HG03571 (cell line): ENCODE measurements around the gene CUBN.
"Not testable (repeated sequence)": the region's sequence is repeated elsewhere in the genome, so short reads cannot be mapped to it uniquely, and the experiment has no call there.

Source experiments
- ATAC-seq: cut with Tn5 transposase; IDR thresholded peaks from one replicate; pipeline ENCODE4 v1.9.1; 2021; ENCODE audit not compliant: unreplicated experiment

The CUBN gene

DNA sequence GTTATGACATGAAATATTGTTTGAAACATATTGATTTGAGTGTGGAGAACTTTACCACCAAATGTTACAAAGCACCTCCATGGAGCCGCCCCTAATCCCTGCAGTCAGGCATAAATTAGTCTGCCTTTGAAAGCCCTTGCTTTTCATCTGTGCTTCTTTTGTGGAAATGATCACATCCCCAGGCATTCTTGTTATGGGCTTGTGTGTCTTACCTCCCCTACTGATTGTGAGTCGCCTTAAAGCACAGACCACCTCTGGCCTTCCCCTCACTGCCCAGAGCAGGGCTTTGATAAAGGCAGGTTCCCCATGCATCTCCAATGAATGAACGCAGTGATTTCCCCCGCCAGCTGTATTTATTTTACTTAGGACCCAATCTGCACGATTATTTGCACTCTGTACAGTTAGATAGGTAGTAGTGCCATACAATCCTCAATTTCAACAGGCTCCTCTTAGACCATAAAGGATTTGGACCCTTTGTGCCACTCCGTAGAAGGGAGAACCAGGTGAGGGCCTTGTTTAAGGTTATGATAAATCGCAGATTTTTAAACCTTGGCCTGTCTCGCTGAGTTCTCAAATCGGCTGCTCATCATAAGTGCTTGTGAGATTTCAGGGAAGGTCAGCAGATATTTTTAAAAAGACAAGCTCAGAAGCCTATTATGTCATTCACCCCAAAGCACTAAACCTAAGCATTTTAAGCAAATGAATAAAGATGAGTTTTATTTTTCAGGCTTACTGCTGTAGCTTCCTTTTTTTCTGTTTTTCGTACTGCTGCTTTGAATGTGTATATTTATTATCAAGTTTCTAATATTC, 107.8 kb downstream of the CUBN start:
- ATAC-seq = no peak

DNA sequence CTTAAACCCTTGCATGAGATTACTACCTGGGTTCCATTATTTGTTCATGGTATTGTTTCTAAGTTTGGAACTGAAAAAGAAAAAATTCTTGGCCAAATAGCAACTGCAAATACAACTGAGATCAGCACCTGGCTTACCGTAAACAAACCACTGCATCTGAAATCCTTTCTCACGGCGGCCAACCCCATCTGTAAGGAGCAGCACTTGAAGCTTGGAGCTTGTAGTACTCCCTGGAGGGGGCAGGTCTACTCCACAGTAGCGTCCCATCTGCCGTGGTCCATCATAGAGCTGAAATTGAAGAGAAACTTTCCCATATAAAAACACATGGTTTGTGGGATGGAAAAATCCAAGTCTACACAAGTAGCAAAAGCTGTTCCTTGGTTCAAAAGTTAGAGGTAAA, 109.9 kb downstream of the CUBN start:
- ATAC-seq = no peak

DNA sequence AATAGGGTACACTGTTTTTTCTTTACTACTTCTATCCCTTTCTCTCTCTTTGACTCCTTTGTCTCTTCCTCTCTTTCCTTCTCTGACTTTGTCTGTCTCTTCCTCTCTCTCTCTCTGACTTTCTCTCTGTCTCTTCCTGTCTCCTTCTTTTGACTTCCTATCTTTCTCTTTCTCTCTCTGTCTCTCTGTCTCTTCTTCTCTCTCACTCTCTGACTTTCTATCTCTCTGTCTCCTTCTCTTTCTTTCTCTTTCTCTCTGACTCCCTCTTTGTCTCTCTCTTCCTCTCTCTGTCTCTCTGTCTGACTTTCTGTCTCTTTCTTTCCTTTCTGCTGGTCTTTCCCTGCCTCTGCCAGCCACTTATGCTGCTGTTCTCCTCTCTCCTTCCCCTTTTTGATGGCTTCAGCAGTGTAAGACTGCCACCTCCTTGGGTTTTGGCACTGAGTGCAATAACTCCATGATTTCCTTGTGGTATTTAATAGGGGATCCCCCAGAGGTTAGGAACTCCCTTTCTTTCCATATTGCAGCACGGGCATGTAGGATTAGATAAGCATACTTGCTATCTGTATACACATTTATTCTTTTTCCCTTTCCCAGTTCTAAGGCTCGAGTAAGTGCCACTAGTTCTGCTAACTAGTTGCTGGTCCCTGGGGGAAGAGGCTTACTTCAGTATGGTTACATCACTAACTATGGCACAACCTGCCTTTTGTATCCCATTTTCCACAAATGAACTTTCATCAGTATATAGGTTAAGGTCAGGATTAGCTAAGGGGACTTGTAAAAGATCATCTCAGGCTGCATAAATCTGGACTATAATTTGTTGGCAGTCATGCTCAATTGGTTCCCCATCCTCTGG, 116.3 kb downstream of the CUBN start:
- not testable (repeated sequence) for ATAC-seq

DNA sequence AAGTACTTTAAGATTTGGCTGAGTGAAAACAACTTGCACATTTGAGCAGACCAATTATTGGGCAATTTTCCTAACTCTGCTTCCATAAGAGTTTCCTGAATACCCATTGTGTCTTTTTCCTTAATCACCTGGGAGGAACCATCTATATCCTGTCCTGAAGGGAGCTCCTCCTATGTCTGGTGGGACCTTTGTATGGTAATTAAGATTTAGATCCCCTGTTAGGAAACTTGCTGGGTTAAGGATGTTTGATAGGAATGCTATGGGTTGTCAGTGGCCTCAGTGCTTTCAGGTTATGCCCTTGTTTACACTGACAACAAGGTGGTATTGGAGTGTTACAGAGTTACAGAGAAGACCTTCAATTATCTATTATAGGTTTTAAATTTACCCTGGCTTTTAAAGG, 116.9 kb downstream of the CUBN start:
- not testable (repeated sequence) for ATAC-seq

DNA sequence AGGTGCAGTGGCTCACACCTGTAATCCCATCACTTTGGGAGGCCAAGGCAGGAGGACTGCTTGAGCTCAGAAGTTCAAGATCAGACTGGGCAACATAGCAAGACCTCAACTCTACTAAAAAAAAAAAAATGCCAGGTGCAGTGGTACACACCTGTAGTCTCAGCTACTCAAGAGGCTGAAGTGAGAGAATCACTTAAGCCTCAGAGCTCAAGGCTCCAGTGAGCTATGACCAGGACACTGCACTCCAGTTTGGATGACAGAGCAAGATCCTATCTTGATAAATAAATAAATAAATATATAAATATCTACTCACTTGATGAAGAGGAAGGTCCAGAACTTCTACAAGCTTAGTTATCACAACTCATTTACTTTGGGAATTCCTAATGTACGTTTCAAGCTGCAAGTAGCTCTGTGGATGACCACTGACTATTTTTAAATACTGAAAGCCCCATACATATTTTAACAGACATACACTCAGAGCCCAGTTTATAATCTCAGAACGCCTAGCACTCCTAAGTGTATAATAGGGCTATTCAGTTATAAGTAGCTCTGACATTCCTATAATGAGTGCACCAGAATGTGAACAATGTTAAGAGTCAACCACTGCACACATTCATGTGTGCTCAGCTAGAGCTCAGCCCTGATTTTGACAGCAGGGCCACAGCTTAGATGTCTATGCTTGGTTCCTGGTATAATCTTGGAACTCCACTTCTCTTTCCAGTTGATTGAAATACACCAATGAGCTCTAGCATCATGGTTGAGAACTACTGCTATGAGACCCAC, 119.1 kb downstream of the CUBN start:
- no peak for ATAC-seq

DNA sequence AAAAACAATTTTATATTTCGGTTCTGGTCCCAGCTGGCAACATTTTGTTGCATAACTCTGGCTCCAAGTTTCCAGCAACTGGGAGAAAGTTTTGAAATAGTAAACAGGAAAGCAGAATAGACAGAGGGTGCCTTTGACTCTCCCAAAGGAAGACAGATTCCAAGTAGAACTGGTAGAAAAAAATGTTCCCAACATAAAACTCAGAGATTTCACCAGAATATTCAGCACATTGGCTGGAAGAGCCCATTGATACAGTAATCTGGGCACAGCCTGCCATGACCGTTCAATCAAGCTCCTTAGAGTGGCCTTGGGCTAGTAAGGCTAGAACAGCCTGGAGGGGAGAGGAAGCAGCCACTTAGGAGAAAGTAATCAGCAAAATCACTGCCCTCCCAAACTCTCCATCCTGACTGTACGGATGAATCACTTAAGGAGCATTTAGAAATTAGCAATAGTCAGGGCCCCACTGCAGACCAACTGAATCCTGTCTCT, 120.4 kb downstream of the CUBN start:
- no peak for ATAC-seq

DNA sequence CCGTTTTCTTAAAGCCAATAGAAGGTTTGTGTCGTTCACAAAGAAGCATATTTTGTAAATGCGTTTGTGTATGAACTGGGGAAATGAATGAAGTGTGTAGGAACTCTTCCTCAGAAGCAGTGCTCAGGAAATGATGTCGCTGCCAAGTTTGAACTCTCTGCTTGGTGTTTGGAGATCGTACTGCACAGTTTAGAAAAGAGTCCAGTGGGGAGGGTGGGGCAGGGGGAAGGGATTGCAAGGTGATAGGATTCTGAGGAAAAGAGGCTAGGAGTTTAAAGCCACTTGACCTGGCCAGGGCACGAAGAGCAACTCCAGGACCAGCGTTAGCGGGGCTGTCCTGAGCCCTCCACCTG, 122.2 kb downstream of the CUBN start:
- ATAC-seq = no peak

DNA sequence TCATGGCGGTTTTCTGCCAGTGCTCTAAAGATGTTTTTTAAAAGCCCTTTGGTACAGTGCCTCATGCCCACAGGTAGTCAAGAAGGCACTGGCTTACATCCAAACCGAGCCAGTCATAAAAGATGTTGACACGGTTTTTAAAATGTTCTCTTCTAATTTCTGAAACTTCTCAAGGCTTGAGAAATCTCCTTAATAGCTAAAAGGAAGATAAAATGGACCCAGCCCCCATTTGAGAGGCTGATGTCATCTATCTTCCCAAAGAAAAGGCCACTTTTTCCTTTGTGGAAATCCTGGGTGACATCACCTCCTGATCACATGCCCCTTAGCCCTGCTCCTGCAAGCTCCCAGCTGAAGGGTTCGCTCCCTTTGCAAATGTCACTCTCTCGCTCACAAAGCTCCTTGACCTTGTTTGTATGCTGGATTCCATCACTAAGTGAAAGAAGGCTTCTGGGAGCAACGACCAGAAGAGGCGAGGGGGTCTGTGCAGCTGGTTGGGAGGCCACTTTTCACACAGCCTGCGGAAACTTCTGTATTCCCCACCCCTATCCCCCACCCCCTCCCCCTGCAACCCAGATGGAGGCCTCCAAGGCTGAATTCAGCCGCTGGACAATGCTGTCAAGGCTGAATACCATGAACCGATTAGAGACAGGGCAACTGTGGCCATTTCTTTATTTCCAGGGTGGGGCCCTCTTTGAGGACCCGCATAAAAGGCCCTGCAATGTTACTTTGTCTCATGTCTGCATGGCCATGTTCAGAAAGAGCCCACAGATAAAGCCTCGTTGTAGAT, 122.8 kb downstream of the CUBN start:
- no peak for ATAC-seq

DNA sequence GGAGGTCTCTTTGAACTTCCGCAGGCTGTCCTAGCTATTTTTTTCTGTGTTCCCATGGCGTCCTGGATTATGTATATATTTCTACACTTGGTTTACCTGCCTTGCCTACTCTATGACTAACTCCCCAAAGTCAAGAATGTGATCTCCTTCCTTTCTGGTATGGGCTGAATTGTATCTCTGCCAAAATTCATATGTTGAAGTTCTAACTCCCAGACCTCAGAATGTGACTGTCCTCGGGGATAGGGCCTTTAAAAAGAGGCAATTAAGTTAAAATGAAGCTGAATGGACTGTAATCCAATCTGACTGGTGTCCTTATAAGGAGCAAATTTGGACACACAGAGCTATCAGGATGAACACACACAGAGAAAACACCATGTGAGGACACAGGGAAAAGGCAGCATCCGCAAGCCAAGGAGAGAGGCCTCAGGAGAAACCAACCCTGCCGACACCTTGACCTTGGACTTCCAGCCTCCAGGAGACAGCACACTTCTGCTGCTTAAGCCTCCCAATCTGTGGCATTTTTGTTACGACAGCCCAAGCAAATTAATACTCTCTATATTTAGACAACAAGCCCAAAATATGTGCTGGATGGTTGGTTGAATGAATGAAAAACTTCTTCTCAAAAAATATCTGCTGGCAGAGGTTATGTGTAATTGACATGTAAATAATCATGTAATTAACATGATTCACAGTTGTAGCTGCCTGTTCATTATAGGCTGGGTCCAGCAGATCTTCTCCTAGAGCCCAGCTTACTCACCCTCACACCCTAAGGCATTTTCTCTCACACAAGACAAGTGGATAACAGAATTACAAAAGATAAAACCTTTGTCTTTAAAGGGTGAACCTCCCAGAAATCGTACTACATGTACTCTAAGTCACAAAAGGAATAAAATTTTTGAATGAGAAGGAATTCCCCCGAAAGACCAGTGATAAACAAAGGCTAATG, 123.7 kb downstream of the CUBN start:
- no peak for ATAC-seq

DNA sequence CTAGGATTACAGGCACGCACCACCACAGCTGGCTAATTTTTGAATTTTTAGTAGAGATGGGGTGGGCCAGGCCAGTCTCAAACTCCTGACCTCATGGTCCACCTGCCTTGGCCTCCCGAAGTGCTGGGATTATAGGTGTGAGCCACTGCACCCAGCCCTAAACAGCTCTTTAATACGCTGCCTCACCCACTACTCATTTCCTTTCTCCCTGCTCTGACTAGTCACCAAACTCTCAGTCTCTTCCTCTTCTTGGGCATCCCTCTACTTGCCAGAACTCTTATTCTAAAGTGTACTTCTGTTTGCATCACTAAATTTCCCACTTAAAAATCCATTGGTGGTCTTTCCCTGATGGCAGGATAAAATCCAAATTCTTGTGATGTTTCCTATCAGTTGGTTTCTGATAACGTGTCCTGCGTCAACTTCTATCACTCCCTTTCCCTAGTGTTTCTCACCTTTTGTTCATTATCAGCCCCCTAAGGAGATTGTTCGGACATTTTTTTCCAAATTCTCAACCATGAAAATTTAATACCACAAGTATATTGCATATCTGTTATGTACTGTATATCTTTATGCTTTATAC, 124.7 kb downstream of the CUBN start:
- no peak for ATAC-seq

DNA sequence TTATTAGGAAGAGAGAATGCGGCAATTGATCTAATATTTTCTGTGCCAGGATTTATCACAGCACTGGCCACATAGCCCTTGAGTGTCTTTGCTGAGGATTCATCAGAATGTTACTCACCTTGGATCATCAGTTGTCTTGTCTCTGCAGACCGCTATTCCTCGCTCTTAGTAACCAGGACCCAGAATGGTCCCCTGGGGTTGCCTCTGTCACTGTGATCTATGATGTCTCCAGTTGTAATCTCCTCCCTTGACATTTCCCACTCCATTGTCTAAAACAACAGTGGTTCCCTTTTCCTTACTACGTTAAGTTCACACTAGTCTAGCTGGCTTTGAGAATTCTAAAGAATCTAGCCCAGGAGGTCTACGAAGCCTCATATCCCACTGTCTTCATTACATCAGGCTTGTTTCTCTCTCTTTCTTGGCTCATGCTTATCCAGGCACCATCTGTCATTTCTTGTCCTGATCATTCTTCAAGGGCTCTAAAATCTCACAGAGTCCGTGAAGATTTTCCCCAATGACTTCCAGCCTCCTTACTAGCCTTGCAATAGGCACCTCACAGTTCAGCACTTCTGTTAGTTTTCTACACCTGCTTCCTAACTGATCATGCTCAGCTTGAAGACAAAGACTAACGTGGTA, 125.8 kb downstream of the CUBN start:
- no peak for ATAC-seq

DNA sequence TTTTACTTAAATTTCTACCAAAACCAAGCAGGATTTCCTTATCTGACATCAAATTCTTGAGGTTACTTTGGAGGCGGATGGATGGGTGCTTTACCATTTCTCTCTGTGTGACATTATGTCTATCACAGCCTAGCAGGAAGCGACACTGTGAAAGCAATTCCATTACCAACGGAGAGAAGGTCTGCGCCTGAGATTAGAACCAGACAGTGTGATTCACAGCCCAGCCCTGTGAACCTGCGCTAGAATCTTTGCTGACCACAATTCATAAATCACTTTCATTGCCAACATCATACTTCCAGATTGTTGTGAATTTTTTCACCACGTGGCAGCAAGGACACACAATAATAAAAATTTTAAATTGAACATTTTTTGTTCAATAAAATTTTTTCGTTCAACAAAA, 126.5 kb downstream of the CUBN start:
- no peak for ATAC-seq

DNA sequence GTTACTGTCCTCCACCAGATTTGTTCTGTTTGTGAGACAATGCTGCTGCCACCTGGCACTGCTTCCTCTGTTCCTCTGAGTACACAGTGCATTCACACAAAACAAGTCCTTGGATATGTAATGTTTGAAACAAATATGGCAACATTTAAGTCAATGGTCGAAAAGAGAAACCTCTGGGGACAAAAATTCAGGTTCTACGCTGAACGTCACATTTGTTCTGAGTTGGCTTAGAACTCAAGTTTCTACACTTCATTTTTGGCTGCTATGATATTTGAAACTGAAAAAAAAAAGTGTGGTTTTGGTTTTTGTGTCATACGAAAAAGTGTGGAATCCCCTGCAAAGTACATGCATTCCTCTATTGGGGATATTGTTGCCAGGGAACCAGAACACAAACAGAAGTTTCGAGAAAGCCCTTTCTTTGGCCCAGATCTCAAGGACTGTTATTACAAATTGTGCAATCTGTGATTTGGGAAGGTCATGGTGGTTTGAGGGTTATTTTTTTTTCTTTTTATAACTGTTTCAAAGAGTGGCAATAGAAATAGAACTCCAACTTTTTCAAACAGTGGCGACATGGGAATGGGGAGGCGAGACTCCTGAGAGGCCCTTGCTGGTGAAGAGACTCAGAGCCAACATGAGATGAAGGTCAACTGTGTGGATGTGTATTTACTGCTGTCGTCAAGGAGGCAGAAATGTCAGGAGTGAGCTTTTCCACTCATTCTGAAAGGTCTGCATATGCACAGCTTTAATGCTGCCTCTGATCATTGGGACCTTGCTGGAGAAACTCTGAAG, 127.5 kb downstream of the CUBN start:
- ATAC-seq = peak; percentile 64

DNA sequence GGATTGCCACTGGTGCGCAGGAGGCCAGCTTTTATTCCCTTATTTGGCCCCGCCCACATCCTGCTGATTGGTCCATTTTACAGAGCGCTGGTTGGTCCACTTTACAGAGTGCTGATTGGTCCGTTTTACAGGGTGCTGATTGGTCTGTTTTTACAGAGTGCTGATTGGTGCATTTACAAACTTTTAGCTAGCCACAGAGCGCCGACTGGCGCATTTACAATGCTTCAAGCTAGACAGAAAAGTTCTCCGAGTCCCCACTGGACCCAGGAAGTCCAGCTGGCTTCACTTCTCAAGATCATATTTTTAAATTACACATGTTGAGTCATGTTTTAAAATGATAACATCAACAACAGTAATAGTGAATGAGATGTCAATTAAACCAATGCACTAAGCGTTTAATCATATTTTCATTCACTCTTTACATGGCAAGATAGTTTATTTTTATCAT, 128.3 kb downstream of the CUBN start:
- no peak for ATAC-seq

DNA sequence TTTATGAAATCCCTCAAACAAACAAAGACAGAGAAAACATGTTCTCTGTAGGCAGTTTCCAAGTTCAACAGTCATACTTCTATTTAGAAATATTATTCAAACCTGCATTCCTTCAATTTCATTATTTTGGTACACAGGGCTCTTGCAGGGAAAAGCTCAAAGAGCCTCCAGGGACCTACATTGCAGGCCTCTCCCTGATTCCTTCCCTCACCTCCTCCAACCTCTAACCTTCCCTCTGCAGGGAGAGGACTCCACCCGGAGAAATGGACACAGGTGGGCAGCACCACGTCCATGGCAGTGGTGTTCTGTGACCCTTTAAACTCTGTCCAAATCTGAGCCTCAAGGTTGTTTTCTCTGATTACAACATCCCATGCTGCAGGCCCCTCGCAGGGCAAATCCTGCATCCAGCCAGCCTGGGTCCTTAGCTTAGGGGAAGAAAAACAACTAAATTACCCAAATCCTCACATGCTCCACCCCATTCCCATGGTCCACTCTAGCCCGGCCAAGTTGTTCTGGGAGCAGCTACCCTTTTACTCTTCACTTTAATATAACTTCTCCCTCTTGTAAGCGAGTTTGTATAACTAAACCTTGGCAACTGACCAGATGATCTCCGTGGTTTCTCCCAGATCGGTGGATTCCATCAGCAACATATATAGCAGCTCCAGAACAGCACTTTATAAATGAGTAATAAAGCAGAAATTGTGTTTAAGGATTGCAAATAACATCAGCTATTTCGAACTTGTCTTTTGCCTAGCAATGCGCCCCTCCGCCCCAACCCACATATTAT, 129.8 kb downstream of the CUBN start:
- ATAC-seq = no peak

DNA sequence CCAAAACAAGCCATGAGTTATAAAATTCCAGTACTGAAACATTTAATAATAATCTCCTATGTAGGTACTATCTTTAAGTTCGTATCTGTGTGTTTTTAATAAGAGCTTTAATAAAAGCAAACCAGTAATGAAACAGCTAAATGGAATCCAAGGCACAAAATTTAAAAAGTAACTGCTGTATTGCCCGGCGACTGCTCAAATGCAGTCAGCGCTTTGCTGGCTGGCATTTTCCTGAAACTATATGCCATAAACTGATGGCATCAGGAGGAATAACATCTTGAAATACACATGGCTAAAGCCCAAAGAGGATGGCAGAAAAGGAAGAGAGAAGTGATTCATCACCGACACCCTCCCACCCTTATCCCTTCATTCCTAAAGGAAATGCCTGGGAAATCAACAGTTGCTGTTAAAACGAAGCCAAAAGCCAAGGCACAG, 133.1 kb downstream of the CUBN start:
- no peak for ATAC-seq
